ENCODE measurements around the gene TNFRSF8.
"Not testable (repeated sequence)": the region's sequence is repeated elsewhere in the genome, so short reads cannot be mapped to it uniquely, and the experiment has no call there.

Gene TNFRSF8

GRCh38 chr1:12088607-12089006 lies 25.5 kb downstream of the TNFRSF8 start:
- ATAC-seq = peak; percentile 14 to 21

- ATAC-seq = no peak
Measured at GRCh38 chr1:12090326-12090725, 27.2 kb downstream of the TNFRSF8 start.

- ATAC-seq = no peak
Measured at GRCh38 chr1:12091191-12091590, 28.1 kb downstream of the TNFRSF8 start.

GRCh38 chr1:12094180-12094579 lies 31.1 kb downstream of the TNFRSF8 start:
- no peak for ATAC-seq

GRCh38 chr1:12095452-12096263 lies 32.6 kb downstream of the TNFRSF8 start:
- no peak for ATAC-seq

- ATAC-seq = no peak
Measured at GRCh38 chr1:12096615-12097014, 33.5 kb downstream of the TNFRSF8 start.

GRCh38 chr1:12097321-12097720 lies 34.2 kb downstream of the TNFRSF8 start:
- ATAC-seq = no peak

- no peak for ATAC-seq
Measured at GRCh38 chr1:12098786-12099185, 35.7 kb downstream of the TNFRSF8 start.

GRCh38 chr1:12099610-12100009 lies 36.5 kb downstream of the TNFRSF8 start:
- ATAC-seq = no peak

GRCh38 chr1:12100071-12100470 lies 37.0 kb downstream of the TNFRSF8 start:
- ATAC-seq = no peak

GRCh38 chr1:12101120-12101519 lies 38.0 kb downstream of the TNFRSF8 start:
- not testable (repeated sequence) for ATAC-seq

- no peak for ATAC-seq
Measured at GRCh38 chr1:12102066-12102465, 39.0 kb downstream of the TNFRSF8 start.

- no peak for ATAC-seq
Measured at GRCh38 chr1:12104417-12104816, 41.3 kb downstream of the TNFRSF8 start.

GRCh38 chr1:12106153-12106552 lies 43.0 kb downstream of the TNFRSF8 start:
- ATAC-seq = no peak

- ATAC-seq = not testable (repeated sequence)
Measured at GRCh38 chr1:12106861-12107260, 43.8 kb downstream of the TNFRSF8 start.

- no peak for ATAC-seq
Measured at GRCh38 chr1:12107718-12108117, 44.6 kb downstream of the TNFRSF8 start.

- no peak for ATAC-seq
Measured at GRCh38 chr1:12109901-12110300, 46.8 kb downstream of the TNFRSF8 start.

- no peak for ATAC-seq
Measured at GRCh38 chr1:12111741-12112140, 48.6 kb downstream of the TNFRSF8 start.

GRCh38 chr1:12112711-12113161 lies 49.6 kb downstream of the TNFRSF8 start:
- ATAC-seq = no peak

GRCh38 chr1:12113433-12114339 lies 50.6 kb downstream of the TNFRSF8 start:
- peak in 1 of 2 donors; percentile 25 for ATAC-seq

GRCh38 chr1:12114340-12114683 lies 51.2 kb downstream of the TNFRSF8 start:
- no peak for ATAC-seq

GRCh38 chr1:12114916-12115315 lies 51.8 kb downstream of the TNFRSF8 start:
- no peak for ATAC-seq

GRCh38 chr1:12121212-12122003 lies 58.3 kb downstream of the TNFRSF8 start:
- peak in 1 of 2 donors; percentile 4 for ATAC-seq
